Cardiac muscle cell (in vitro differentiated cells and primary cell): ENCODE measurements around the gene CDH23. TPM values are rescaled to one million over a fixed set of nuclear protein-coding genes. Genes with fewer than 3 reads are reported as not detected.

Source experiments
- DNase-seq, 2 donors: peaks; one replicate each; pipeline versions ENCODE4 v3.0.0 to v3.0.0-alpha.2; 2010 to 2017; ENCODE audit warnings: low read depth in 1 of 2, low spot score in 1 of 2
- H3K27ac ChIP-seq: fragments of 200-600 bp; sonication (generic); 2 replicates; pipeline ENCODE4 v1.5.1; 2016
- H3K27me3 ChIP-seq: fragments of 200-600 bp; sonication (generic); 2 replicates; pipeline ENCODE4 v1.6.0; 2016; ENCODE audit warnings: control low read depth
- H3K36me3 ChIP-seq: fragments of 200-600 bp; sonication (generic); 2 replicates; pipeline ENCODE4 v1.5.1; 2016; ENCODE audit warnings: control low read depth
- H3K4me1 ChIP-seq: fragments of 200-600 bp; sonication (generic); 2 replicates; pipeline ENCODE4 v1.8.1; 2017; ENCODE audit warnings: low read depth, mild to moderate bottlenecking, mixed run types
- H3K4me3 ChIP-seq: fragments of 200-600 bp; sonication (generic); 2 replicates; pipeline ENCODE4 v1.5.1; 2016; ENCODE audit warnings: mild to moderate bottlenecking
- H3K9me3 ChIP-seq: fragments of 200-600 bp; sonication (generic); 2 replicates; pipeline ENCODE4 v1.5.1; 2017; ENCODE audit warnings: low read depth, mild to moderate bottlenecking, control low read depth
- CTCF ChIP-seq: IDR thresholded peaks from 2 replicates; pipeline ENCODE4 v1.5.1; 2012; ENCODE audit warnings: low read depth, mild to moderate bottlenecking, low read length
- polyA plus RNA-seq: library from polyadenylated mRNA; unstranded; fragments of >200 nt; fragmentation: Nextera tagmentation; extraction: Ambion mirVana; gene quantifications from 2 replicates; pipeline ENCODE4 v1.2.1, GENCODE V29; 2016
- total RNA-seq: library from RNA; depleted of rRNA; stranded (reverse); fragments of >200 nt; gene quantifications from 2 replicates; pipeline ENCODE4 v1.2.3, GENCODE V29; 2016

The CDH23 gene
- total and polyA plus RNA-seq, 2 experiments from 2014 or later, result 0.05 to 0.51 TPM

GRCh38 chr10:71807557-71808510, 411.1 kb downstream of the CDH23 start:
- Histone ChIP-seq H3K4me3 (no peak overlapping the region), H3K36me3 (no peaks in the 10 kb centered on the region), H3K27ac (no peak overlapping the region), H3K4me1 (no peaks in the 10 kb centered on the region), H3K9me3 (no peaks in the 10 kb centered on the region), H3K27me3 (peaks cover 22% of the 10 kb centered on the region)
- no peak for TF ChIP-seq CTCF
- DNase-seq, result no peak

GRCh38 chr10:71809628-71810027, 412.9 kb downstream of the CDH23 start:
- Histone ChIP-seq H3K36me3 (no peaks in the 10 kb centered on the region), H3K27ac (no peak overlapping the region), H3K9me3 (no peaks in the 10 kb centered on the region), H3K4me3 (no peak overlapping the region), H3K4me1 (no peaks in the 10 kb centered on the region), H3K27me3 (peaks cover 20% of the 10 kb centered on the region)
- no peak for DNase-seq
- no peak for TF ChIP-seq CTCF

- no peaks in the 10 kb centered on the region for H3K9me3 ChIP-seq
- H3K4me1 ChIP-seq, result no peaks in the 10 kb centered on the region
- H3K4me3 ChIP-seq, result no peak overlapping the region
- H3K36me3 ChIP-seq, result no peaks in the 10 kb centered on the region
- peaks cover 14% of the 10 kb centered on the region for H3K27me3 ChIP-seq
- TF ChIP-seq CTCF, result no peak
- no peak overlapping the region for H3K27ac ChIP-seq
- DNase-seq, result no peak
These were observed 413.5 kb downstream of the CDH23 start for GRCh38 chr10:71810048-71810750.

- Histone ChIP-seq H3K27me3 (peaks cover 4% of the 10 kb centered on the region), H3K9me3 (no peaks in the 10 kb centered on the region), H3K27ac (no peak overlapping the region), H3K36me3 (peaks cover 8% of the 10 kb centered on the region), H3K4me1 (no peaks in the 10 kb centered on the region), H3K4me3 (no peak overlapping the region)
- DNase-seq, result no peak
- TF ChIP-seq CTCF, result no peak
These were observed 414.6 kb downstream of the CDH23 start for GRCh38 chr10:71811351-71811750.

- peaks cover 11% of the 10 kb centered on the region for H3K36me3 ChIP-seq
- no peaks in the 10 kb centered on the region for H3K27me3 ChIP-seq
- no peaks in the 10 kb centered on the region for H3K4me1 ChIP-seq
- no peak overlapping the region for H3K27ac ChIP-seq
- H3K4me3 ChIP-seq, result no peak overlapping the region
- peak; percentile 70 to 73 for DNase-seq
- no peaks in the 10 kb centered on the region for H3K9me3 ChIP-seq
- TF ChIP-seq CTCF, result peak; percentile 89
These were observed 415.5 kb downstream of the CDH23 start for GRCh38 chr10:71812016-71812912.
